IPS DF 4.7 (cell line): ENCODE data around the gene MRPL45.
A peak's percentile ranks its signal among the peaks of the same experiment; 100 is the strongest.
"Not testable (repeated sequence)": the region's sequence is repeated elsewhere in the genome, so short reads cannot be mapped to it uniquely, and the experiment has no call there.

Experiments used
- DNase-seq: peaks from one replicate; pipeline ENCODE4 v3.0.0-alpha.2; 2013; ENCODE audit warnings: low spot score; ENCODE audit errors: extremely low read depth

MRPL45 gene

DNA sequence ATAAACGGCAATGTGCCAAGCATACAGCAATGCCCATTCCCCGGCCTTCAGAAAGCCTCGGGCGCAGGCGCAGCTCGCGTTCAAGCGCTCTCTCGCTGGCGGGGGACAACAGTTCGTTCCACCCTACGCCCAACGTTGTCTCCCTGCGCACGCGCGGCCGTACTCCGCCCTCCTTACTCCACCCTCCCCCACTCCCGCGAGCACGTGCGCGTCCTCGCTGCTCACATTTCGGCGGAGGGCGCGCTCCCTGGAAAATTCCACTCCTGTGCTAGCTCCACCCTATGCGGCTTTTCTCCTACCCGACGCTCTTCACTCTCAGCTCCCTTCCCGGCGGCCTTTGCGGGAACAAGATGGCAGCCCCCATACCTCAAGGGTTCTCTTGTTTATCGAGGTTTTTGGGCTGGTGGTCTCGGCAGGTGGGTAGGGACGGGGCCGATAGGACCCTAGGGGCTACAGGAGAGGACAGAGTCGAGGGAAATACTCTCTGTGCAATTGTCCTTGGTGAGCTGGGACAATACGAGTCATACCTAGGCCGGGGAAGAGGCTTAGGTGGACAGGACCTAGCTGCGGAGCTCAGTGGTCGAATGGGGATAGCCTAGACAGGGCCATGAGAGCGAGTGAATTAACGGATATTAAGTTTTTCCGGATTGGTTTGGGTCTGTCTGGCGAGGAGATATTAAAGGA lies at the start of gene MRPL45:
MRPL45 (plus strand) TSS at position 335 of the 684 bp plus-strand sequence; CDS start at position 351, 16 bp downstream.
- peak; percentile 81 for DNase-seq

DNA sequence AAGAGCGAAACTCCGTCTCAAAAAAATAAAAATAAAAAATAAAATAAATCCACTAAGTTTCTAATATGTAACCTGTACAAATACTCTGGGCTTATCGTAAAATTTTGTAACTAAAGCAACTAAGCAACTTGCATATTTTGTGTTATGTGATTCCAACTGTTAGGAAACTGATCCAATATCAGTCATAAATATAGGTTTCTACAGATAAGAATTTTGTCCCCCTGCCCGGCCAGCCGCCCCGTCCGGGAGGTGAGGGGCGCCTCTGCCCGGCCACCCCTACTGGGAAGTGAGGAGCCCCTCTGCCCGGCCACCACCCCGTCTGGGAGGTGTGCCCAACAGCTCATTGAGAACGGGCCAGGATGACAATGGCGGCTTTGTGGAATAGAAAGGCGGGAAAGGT lies 43.8 kb upstream of the MRPL45 start:
- not testable (repeated sequence) for DNase-seq

GRCh38 chr17:38254357-38254756 lies 42.6 kb upstream of the MRPL45 start:
- not testable (repeated sequence) for DNase-seq

- not testable (repeated sequence) for DNase-seq
Measured at GRCh38 chr17:38257013-38257621, 39.9 kb upstream of the MRPL45 start.

GRCh38 chr17:38265974-38266506 lies 30.9 kb upstream of the MRPL45 start:
- not testable (repeated sequence) for DNase-seq

GRCh38 chr17:38266571-38266970 lies 30.4 kb upstream of the MRPL45 start:
- not testable (repeated sequence) for DNase-seq

GRCh38 chr17:38268138-38268537 lies 28.8 kb upstream of the MRPL45 start:
- DNase-seq: not testable (repeated sequence)

DNA sequence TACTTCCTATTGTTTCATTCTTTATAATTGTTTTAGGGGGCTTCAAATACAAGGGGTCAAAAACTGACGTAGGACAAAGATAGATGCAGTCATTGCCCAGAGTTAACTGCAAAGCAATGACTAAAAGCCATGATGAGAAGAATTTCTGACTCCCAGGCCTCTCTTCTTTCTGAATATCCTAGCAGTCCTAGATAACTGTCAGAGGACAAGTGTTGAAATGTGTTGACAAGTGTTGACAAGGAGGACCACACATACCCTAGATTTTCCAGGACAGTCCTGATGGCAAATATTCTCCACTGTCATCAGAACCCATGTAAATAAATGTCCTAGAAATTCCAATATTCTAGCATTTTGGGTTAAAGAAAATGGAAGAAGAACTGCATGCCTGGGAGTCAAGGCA lies 27.9 kb upstream of the MRPL45 start:
- DNase-seq: not testable (repeated sequence)

DNA sequence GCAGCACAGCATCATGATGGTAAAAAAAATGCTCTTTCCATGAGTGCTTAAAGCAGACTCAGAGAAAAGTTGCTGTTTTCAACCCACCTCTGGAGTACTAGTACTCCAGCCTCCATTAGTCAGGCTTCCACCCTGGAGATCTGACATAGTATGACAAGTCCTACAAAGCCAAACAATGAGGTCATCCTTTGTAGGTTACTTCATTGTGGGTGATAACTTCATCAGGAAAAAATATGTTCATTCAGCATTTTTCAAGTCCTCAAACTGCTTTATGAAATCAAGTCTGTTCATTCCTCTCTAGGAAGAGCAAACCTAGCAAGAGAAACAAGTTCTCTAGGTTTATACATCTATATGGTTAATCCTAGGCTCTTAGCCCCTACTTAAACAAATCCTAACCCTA lies 27.4 kb upstream of the MRPL45 start:
- not testable (repeated sequence) for DNase-seq

- DNase-seq: not testable (repeated sequence)
Measured at GRCh38 chr17:38285994-38286393, 11.0 kb upstream of the MRPL45 start.

DNA sequence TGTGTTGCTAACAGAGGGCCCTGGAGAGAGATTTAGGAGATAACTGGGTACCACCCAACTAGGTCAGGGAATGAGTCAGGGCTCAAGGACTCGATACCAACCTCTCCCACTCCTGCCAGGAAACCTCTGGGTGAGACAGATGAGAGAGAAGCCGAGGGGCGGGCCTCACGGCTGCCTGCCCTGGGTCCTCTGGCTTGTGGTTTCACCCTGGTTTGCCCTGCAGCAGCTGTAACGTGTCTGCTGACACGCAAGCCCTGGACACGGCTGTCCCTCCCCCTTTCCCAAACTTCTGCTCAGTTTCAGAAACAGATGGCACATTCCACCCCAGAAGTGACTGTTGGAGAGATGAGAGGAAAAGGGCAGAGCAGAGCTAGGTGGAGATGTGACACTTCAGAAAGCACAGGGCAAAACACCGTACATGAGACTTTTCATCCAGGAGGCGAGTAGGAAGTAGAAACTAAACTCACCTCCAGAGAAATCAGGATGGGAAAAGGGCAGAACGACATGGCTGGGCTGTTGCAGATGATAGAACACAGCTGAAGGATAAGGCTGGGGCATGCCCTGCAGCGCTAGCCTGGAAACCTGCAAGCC lies 10.4 kb upstream of the MRPL45 start:
- DNase-seq: not testable (repeated sequence)

- DNase-seq: not testable (repeated sequence)
Measured at GRCh38 chr17:38288217-38288827, 8.6 kb upstream of the MRPL45 start.

DNA sequence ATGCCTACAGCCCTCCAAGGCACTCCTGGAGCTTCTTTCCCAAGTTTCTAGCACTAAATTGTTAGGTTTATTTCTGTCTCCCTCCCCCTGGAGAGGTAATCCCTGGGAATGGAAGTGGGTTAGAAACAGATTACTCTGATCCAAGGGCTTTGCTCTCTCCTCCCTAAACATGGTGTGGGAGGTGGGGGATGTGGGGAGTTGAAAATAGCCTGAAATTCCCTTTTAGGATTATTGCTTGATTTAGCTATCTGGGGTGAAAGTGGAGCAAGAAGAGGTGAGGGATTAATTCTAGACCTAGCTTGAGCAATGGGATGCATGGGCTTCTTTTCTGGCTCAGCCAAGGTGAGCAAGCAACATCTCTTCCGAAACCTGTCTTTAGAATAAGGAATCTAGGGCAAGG lies 7.2 kb upstream of the MRPL45 start:
- DNase-seq: not testable (repeated sequence)

- DNase-seq: not testable (repeated sequence)
Measured at GRCh38 chr17:38295602-38296365, 1.2 kb upstream of the MRPL45 start.

GRCh38 chr17:38315497-38315896 lies 18.5 kb downstream of the MRPL45 start:
- no peak for DNase-seq

DNA sequence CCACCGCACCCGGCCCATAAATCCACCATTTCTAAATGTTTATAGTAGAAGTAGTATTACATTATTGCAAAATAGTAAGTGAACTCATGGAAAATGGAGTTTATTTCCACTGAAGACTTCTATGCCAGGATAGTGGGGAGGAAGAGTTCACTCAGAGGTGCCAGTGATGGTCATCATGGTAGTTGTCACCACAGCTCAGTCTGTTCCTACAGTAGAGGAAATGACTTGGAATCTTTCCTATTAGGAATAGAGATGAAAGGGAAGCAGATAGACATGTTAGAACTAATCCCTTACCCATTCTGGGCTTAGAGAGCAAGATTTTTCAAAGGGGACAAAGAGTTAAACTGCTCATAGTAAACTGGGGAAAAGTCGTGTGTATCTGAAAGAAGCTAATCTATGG lies 20.1 kb downstream of the MRPL45 start:
- no peak for DNase-seq

GRCh38 chr17:38320482-38320881 lies 23.5 kb downstream of the MRPL45 start:
- no peak for DNase-seq

- DNase-seq: no peak
Measured at GRCh38 chr17:38322156-38322779, 25.3 kb downstream of the MRPL45 start.

GRCh38 chr17:38322897-38323296 lies 25.9 kb downstream of the MRPL45 start:
- DNase-seq: no peak

GRCh38 chr17:38324141-38324697 lies 27.3 kb downstream of the MRPL45 start:
- DNase-seq: no peak
